Central memory CD4-positive, alpha-beta T cell (primary cell): ENCODE results near the gene ALG1.
A peak's percentile ranks its signal among the peaks of the same experiment; 100 is the strongest.
"Not testable (repeated sequence)": the region's sequence is repeated elsewhere in the genome, so short reads cannot be mapped to it uniquely, and the experiment has no call there.

Experiments
- DNase-seq: peaks from one replicate; pipeline ENCODE4 v3.0.0; 2022

Gene ALG1

GRCh38 chr16:5045499-5046115 is 26.0 kb upstream of the ALG1 start:
- DNase-seq = no peak

GRCh38 chr16:5046914-5047313 is 24.7 kb upstream of the ALG1 start:
- DNase-seq = no peak

GRCh38 chr16:5054876-5055865 is 16.5 kb upstream of the ALG1 start:
- no peak for DNase-seq

GRCh38 chr16:5056352-5056751 is 15.3 kb upstream of the ALG1 start:
- no peak for DNase-seq

- DNase-seq = no peak
Observed at GRCh38 chr16:5058476-5058875, 13.2 kb upstream of the ALG1 start.

- no peak for DNase-seq
Observed at GRCh38 chr16:5059386-5060072, 12.1 kb upstream of the ALG1 start.

- DNase-seq = no peak
Observed at GRCh38 chr16:5060073-5060641, 11.5 kb upstream of the ALG1 start.

GRCh38 chr16:5062051-5062450 is 9.6 kb upstream of the ALG1 start:
- no peak for DNase-seq

GRCh38 chr16:5062790-5063765 is 8.6 kb upstream of the ALG1 start:
- no peak for DNase-seq

GRCh38 chr16:5064915-5065314 is 6.7 kb upstream of the ALG1 start:
- DNase-seq = no peak

- DNase-seq = no peak
Observed at GRCh38 chr16:5065326-5065725, 6.3 kb upstream of the ALG1 start.

GRCh38 chr16:5065813-5066212 is 5.8 kb upstream of the ALG1 start, which contains the start of gene C16orf89:
Gene C16orf89 (minus strand): TSS chr16:5065956. CDS start chr16:5065908, 48 bp downstream.
- DNase-seq = no peak

- DNase-seq = no peak
Observed at GRCh38 chr16:5066511-5066910, 5.1 kb upstream of the ALG1 start.

- DNase-seq = no peak
Observed at GRCh38 chr16:5069048-5069447, 2.6 kb upstream of the ALG1 start.

- DNase-seq = no peak
Observed at GRCh38 chr16:5069854-5070253, 1.8 kb upstream of the ALG1 start.

- no peak for DNase-seq
Observed at GRCh38 chr16:5070431-5071186, 1.0 kb upstream of the ALG1 start.

GRCh38 chr16:5071341-5071680 is 332 bp upstream of the ALG1 start:
- peak; percentile 7 for DNase-seq

GRCh38 chr16:5072334-5073278 is 963 bp downstream of the ALG1 start:
- DNase-seq = no peak

GRCh38 chr16:5073279-5073629 is 1.6 kb downstream of the ALG1 start:
- DNase-seq = no peak

GRCh38 chr16:5073771-5074170 is 2.1 kb downstream of the ALG1 start:
- not testable (repeated sequence) for DNase-seq
